MCF 10A (cell line): ENCODE results near the gene NUBPL. TPM values are rescaled to one million over a fixed set of nuclear protein-coding genes. Genes with fewer than 3 reads are reported as not detected.
"Not testable (repeated sequence)": the region's sequence is repeated elsewhere in the genome, so short reads cannot be mapped to it uniquely, and the experiment has no call there.

Source experiments
- BruUV-seq: library from RNA; stranded (reverse); fragments of 400-500 nt; replicated peaks from 2 replicates; lab custom pipeline; 2021; lab: Mats Ljungman, UMichigan
- CTCF ChIA-PET: fragments of 300-600 bp; sonication (Branson Sonifier 250); formaldehyde crosslinking; extraction: SDS; loops from one replicate; lab custom pipeline; 2021; ENCODE audit warnings: antibody characterized with exemption, inconsistent platforms; lab: Yijun Ruan, JAX
- POLR2A ChIA-PET: fragments of 300-600, 350-650 bp; sonication (Branson Sonifier 250); formaldehyde crosslinking; extraction: SDS; loops from one replicate; lab custom pipeline; 2020; ENCODE audit warnings: antibody characterized with exemption, inconsistent platforms; lab: Yijun Ruan, JAX
- DNase-seq: peaks from one replicate; pipeline ENCODE4 v3.0.0-alpha.2; 2018; ENCODE audit not compliant: unreplicated experiment
- H3K27ac Mint-ChIP-seq: one replicate; pipeline ENCODE4 v1.8.0; 2022; ENCODE audit warnings: mild to moderate bottlenecking, low read depth, mixed read lengths; ENCODE audit not compliant: unreplicated experiment
- H3K27me3 Mint-ChIP-seq: one replicate; pipeline ENCODE4 v1.8.0; 2022; ENCODE audit warnings: mixed read lengths; ENCODE audit not compliant: insufficient read depth, unreplicated experiment
- H3K36me3 Mint-ChIP-seq: one replicate; pipeline ENCODE4 v1.8.0; 2022; ENCODE audit warnings: mild to moderate bottlenecking, moderate library complexity, mixed read lengths; ENCODE audit not compliant: insufficient read depth, unreplicated experiment
- H3K4me1 Mint-ChIP-seq: one replicate; pipeline ENCODE4 v1.8.0; 2022; ENCODE audit warnings: mixed read lengths; ENCODE audit not compliant: insufficient read depth, unreplicated experiment
- H3K4me3 Mint-ChIP-seq: one replicate; pipeline ENCODE4 v1.8.0; 2022; ENCODE audit warnings: mild to moderate bottlenecking, moderate library complexity, mixed read lengths; ENCODE audit not compliant: unreplicated experiment
- H3K9me3 Mint-ChIP-seq: one replicate; pipeline ENCODE4 v1.8.0; 2022; ENCODE audit warnings: mixed read lengths; ENCODE audit not compliant: unreplicated experiment
- intact Hi-C: fragments of 100-400 bp; cut with micrococcal nuclease; formaldehyde crosslinking; loops from 2 replicates; pipeline ENCODE4 v1.14.1; 2022
- total RNA-seq: library from RNA; stranded (reverse); gene quantifications from 2 replicates; pipeline ENCODE4 v1.2.3, GENCODE V29; 2022
- TF ChIP-seq, protein P1 (sequence below): fragments of 200-600 bp; IDR thresholded peaks from one replicate; pipeline ENCODE4 v1.8.0; 2022; ENCODE audit warnings: antibody characterized with exemption, mild to moderate bottlenecking; ENCODE audit not compliant: unreplicated experiment

Gene NUBPL
- total RNA-seq, 1 experiment from 2014 or later = 12.3 TPM

DNA sequence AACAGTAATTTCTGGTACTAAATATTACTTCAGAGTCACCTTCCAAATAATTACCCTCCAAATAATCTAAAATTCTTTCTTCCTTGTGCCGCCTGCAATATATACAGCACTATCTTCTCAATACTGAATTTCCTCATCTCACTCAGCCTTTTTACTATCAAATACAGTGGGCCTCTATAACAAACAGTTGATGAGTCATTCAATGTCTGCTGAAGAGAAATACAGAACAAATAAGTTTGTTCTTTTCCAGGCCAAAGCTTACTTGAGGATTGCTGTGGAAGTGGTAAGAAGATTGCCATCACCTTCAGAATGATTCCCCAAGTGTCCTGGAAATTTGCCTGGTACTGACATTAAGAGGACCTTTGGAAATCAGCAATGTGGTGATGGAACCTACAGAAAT lies 297.7 kb downstream of the NUBPL start:
- Mint-ChIP-seq H3K27me3 (no peaks in the 10 kb centered on the region), H3K36me3 (peaks cover 12% of the 10 kb centered on the region), H3K4me3 (no peak overlapping the region), H3K9me3 (no peaks in the 10 kb centered on the region), H3K27ac (no peak overlapping the region), H3K4me1 (no peaks in the 10 kb centered on the region)
- DNase-seq = peak; percentile 2
- TF ChIP-seq, protein P1, sequence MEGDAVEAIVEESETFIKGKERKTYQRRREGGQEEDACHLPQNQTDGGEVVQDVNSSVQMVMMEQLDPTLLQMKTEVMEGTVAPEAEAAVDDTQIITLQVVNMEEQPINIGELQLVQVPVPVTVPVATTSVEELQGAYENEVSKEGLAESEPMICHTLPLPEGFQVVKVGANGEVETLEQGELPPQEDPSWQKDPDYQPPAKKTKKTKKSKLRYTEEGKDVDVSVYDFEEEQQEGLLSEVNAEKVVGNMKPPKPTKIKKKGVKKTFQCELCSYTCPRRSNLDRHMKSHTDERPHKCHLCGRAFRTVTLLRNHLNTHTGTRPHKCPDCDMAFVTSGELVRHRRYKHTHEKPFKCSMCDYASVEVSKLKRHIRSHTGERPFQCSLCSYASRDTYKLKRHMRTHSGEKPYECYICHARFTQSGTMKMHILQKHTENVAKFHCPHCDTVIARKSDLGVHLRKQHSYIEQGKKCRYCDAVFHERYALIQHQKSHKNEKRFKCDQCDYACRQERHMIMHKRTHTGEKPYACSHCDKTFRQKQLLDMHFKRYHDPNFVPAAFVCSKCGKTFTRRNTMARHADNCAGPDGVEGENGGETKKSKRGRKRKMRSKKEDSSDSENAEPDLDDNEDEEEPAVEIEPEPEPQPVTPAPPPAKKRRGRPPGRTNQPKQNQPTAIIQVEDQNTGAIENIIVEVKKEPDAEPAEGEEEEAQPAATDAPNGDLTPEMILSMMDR = no peak
- ChIA-PET CTCF (no interaction called here), POLR2A (no interaction called here)
- no TSS peak for BruUV-seq
- intact Hi-C loops = no loop called here

DNA sequence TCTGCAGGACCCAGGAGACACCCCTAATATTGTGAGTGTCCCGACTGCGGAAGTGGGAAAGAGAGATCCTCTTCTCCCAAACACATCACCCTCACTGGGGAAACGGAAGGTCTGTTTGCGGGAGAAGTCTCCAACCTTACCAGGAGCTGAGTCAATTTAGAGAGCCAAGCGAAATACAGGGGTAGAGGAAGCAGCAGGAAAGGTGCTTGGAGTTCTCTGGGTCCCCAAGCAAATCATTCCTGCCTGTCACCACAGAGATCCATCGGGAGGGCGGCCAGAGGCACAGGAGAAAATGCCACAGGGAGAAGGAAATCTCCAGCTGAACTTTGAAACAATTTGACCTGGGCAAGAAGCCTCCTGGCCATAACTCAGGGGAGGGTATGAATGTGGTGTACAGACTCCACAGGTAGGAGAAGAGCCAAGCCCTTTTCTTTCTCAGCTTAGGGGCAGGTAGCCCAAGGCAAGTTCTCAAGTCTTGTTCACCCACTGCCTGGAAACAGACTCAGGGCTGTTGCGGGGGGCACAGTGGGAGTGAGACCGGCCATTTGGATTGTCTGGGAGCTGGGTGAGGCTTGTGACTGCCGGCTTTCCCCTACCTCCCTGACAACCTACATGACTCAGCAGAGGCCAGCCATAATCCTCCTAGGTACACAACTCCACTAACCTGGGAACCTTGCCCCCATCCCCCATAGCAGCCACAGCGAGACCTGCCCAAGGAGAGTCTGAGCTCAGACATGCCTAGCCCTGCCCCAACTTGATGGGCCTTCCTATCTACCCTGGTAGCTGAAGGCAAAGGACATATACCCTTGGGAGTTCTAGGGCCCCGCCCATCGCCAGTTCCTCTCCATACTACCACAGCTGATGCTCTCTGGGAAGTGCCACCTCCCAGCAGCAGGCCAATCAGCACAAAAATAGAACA lies 304.0 kb downstream of the NUBPL start:
- TF ChIP-seq, protein P1 = no peak
- ChIA-PET POLR2A (interaction anchor here (0.6 kb wide), 1 partner anchor 364 kb away, joined by 3 read pairs; no protein-coding TSS in a partner anchor), CTCF (interaction anchor here (0.5 to 1.5 kb wide), 2 partner anchors 20 to 117 kb away, joined by 3 read pairs; no protein-coding TSS in a partner anchor)
- H3K27me3 Mint-ChIP-seq = no peaks in the 10 kb centered on the region
- H3K36me3 Mint-ChIP-seq = peaks cover 8% of the 10 kb centered on the region
- H3K9me3 Mint-ChIP-seq = peaks cover 24% of the 10 kb centered on the region
- H3K27ac Mint-ChIP-seq = peak overlapping the region; percentile 49
- no TSS peak for BruUV-seq
- H3K4me1 Mint-ChIP-seq = peaks cover 6% of the 10 kb centered on the region
- DNase-seq = peak; percentile 67
- H3K4me3 Mint-ChIP-seq = no peak overlapping the region
- intact Hi-C loops = no loop called here

DNA sequence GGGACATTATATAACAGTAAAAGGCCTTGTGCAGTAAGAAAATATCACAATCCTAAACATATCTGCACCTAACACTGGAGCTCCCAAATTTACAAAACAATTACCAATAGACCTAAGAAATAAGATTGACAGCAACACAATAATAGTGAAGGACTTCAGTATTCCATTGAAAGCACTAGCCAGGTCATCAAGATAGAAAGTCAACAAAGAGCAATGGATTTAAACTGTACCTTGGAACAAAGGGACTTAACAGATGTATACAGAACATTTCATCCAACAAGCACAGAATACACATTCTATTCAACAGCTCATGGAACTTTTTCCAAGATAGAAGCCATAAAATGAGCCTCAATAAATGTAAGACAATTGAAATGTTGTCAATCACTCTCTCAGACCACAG lies 306.4 kb downstream of the NUBPL start:
- peaks cover 6% of the 10 kb centered on the region for H3K4me1 Mint-ChIP-seq
- POLR2A ChIA-PET = no interaction called here
- no peak for DNase-seq
- no peak overlapping the region for H3K4me3 Mint-ChIP-seq
- H3K27me3 Mint-ChIP-seq = no peaks in the 10 kb centered on the region
- TF ChIP-seq, protein P1 = no peak
- peaks cover 8% of the 10 kb centered on the region for H3K36me3 Mint-ChIP-seq
- H3K9me3 Mint-ChIP-seq = peaks cover 26% of the 10 kb centered on the region
- H3K27ac Mint-ChIP-seq = no peak overlapping the region
- intact Hi-C loops = no loop called here
- BruUV-seq = no TSS peak
- CTCF ChIA-PET = interaction anchor here (0.6 to 1.7 kb wide), 2 partner anchors 59 to 565 kb away, joined by 4 read pairs; no protein-coding TSS in a partner anchor

DNA sequence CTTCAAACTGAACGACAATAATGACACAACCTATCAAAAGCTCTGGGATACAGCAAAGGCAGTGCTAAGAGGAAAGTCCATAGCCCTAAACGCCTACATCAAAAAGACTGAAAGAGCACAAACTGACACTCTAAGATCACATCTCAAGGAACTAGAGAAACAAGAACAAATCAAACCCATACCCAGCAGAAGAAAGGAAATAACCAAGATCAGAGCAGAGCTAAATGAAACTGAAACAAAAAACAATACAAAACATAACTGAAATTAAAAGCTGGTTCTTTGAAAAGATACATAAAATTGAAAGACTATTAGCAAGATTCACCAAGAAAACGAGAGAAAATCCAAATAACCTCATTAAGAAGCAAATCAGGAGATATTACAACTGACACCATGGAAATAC lies 306.9 kb downstream of the NUBPL start:
- H3K27ac Mint-ChIP-seq, DNase-seq, H3K4me1 Mint-ChIP-seq, BruUV-seq, intact Hi-C loops, H3K27me3 Mint-ChIP-seq, POLR2A ChIA-PET, H3K36me3 Mint-ChIP-seq, H3K4me3 Mint-ChIP-seq: not testable (repeated sequence)
- CTCF ChIA-PET = interaction anchor here (0.6 to 1.7 kb wide), 2 partner anchors 58 to 564 kb away, joined by 4 read pairs; no protein-coding TSS in a partner anchor
- peaks cover 26% of the 10 kb centered on the region for H3K9me3 Mint-ChIP-seq
